Measurements from ENCODE around the gene NBPF3.
"Not testable (repeated sequence)": the region's sequence is repeated elsewhere in the genome, so short reads cannot be mapped to it uniquely, and the experiment has no call there.

NBPF3 gene

DNA sequence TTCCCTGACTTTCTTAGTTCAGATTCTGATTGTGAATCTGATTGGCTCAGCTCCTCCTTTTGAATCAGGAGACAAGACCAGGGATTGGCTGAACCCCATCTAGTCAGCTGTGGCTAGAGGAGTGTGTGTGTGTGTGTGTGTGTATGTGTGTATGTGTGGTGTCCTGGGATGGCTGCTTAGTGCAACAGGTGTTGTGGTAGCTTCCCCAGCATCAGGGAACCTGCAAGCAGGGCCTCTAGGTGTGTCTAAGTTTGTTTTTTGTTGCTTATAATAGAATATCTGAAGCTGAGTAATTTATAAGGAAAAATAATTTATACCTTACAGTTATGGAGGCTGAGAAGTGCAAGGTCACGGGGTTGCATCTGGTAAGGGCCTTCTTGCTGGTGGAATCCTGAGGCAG lies 56.1 kb downstream of the NBPF3 start:
- DNase-seq: no peak

- no peak for DNase-seq
These were observed 56.9 kb downstream of the NBPF3 start for GRCh38 chr1:21496886-21497285.

DNA sequence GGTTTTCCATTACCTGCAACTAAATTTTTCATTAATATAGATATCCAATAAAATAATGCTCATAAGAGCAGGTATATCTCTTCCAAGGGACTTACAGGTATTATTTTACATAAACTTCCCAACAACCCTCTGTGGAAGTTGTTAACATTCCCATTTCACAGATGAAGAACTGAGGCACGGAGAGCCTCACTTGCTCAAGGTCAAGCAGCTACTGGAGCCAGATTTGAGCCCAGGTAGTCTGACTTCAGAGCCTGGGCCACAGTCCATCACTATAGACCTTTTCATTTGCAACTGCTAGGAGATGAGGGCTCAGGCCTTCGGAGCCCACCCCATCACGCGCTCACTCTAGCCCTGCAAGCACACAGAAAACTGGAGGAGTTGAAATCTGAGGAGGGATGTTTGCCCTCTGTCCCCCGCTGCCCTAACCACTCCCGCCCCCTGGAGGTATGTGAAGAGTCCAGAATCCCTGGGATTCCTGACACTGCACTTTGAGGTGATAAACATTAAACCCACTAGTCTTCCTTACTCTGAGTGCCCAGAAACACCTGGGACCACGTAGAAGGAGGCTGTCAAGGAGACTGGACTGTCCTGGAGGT lies 57.6 kb downstream of the NBPF3 start:
- DNase-seq: no peak

- no peak for DNase-seq
These were observed 59.5 kb downstream of the NBPF3 start for GRCh38 chr1:21499283-21499950.

DNA sequence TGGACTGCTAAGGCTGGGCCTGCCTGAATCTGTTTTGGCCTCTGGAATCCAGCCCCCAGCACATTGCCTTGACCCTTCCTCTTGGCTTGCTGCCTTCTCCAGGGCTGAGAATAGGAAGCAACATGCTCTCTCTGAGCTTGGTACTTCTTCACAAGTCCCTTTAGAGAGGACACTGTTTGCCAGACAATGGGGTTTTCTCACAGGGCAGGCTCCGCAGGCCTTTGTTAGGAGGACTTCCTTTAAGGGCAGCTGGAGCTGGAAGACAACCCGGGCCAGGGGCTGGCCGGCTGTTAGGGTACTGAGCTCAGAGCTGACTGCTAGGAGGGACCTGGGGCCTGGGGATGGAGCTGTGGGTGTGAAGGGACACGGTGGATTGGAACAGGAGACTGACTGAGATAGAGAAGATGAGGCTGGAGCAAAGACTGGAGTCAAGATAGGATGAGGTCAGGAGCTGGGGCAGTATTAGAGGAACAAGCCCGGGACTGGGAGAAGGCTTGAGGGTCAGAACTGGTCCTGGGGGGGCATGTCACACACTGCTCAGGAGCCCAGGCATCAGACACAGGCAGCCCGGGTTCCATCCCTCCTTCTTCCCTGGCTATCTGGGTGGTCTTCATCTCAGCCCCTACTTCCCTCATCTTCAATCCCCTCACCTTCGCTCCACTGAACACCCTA lies 63.9 kb downstream of the NBPF3 start:
- DNase-seq: no peak

GRCh38 chr1:21506804-21507203 lies 66.9 kb downstream of the NBPF3 start:
- no peak for DNase-seq

DNA sequence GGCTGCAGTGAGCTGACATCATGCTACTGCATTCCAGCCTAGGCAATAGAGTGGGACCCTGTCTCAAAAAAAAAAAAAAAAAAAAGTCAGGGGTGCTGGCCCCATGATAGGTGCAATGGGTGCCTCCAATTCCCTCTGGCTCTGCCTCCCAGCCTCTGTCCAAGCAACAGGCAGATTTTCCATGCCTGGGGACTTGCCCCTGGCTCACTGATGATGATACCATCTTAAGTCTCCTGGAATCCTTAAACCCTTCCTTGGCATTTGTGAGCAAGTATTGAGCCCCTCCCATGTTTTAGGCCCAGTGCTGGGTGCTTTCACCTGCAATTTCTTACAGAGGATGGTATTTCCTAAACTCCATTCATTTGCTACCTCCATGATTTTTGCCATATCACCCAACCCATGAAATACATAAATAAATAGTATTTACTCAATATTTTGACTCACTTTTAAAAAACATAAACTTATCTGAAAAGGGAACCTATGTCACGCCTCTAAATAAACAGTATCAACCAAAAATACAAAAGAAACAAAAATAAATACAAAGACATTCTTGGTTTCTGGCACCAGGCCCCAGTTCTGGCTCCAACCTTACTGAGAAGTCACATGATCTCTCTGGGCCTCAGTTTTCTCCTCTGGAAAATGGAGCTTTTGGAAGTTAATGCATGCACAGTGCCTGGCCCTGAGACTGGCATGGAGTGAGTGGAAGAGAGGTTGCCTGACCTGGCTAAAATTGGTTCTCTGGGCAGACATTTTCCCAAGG lies 67.8 kb downstream of the NBPF3 start:
- DNase-seq: no peak

DNA sequence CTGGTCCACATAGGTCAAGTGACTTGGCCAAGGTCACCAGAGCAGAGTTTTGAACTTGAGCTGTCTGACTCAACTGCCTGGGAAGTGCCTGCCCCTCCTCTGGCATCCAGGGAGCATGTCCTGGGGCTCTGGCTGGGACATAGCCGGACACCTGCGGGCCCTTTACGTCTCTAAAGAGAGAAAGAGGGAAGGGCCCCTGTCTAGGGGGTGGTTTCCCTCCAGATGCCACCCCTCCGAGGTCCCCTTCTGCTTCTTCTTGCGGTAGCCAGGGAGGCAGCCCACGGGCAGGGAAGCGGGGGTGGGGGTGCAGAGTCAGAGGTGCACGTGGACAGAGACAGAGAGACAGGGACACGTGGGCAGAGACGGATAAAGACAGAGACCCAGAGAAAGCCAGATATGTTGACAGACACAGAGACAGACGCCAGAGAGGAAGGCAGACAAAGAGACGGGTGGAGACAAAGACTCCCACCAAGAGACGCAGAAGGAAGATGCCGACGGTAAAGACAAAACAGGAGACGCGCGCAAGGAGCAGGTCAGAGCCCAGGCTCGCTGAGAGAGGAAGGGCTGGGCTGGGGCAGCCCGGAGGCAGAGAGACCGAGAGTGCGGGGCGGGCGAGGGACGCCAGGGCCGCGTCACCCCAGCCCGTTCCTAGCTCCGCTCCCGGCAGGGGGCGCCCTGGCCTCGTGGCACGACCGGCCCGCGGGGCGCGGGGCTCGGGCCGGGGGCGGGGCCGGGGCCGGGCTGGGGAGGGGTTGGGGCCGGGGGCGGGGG lies 68.8 kb downstream of the NBPF3 start:
- peak; percentile 75 to 78 for DNase-seq

DNA sequence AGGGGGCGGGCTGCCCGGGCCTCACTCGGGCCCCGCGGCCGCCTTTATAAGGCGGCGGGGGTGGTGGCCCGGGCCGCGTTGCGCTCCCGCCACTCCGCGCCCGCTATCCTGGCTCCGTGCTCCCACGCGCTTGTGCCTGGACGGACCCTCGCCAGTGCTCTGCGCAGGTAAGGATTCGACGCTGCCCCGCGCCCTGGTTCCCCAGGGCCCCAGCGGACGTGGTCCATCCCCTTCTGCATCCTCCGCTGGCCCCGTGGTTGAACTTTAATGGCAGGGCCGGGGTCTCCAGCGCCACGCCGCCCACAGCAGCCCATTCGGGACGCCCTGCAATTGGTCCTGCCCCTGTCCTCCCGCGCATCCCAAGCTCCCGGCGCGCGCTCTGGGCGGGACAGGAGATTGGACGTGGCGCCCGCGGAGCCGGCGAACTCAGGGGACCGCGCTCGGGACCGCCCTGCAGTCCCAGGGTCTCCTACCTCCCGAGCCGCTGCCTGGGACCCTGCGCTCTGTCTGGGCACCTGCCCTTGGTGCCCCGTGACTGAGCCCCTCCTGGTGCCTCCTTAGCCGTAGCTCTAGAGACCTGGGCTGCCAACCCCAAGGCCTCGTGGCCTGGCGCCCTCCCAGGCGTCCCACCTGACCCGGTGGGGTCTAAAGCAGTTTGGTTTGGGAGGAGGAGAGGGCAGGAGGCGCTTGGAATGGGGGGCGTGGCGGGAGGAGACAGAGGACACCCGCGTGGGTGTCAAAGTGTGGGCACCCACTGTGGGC lies 69.6 kb downstream of the NBPF3 start, which contains the start of gene ALPL:
ALPL (plus strand) TSS at position 73 of the 762 bp plus-strand sequence. CDS start 44,659 bp downstream, outside the sequence.
- no peak for DNase-seq

- DNase-seq: no peak
These were observed 70.2 kb downstream of the NBPF3 start for GRCh38 chr1:21510113-21510493.

GRCh38 chr1:21510885-21511578 lies 71.1 kb downstream of the NBPF3 start:
- no peak for DNase-seq

DNA sequence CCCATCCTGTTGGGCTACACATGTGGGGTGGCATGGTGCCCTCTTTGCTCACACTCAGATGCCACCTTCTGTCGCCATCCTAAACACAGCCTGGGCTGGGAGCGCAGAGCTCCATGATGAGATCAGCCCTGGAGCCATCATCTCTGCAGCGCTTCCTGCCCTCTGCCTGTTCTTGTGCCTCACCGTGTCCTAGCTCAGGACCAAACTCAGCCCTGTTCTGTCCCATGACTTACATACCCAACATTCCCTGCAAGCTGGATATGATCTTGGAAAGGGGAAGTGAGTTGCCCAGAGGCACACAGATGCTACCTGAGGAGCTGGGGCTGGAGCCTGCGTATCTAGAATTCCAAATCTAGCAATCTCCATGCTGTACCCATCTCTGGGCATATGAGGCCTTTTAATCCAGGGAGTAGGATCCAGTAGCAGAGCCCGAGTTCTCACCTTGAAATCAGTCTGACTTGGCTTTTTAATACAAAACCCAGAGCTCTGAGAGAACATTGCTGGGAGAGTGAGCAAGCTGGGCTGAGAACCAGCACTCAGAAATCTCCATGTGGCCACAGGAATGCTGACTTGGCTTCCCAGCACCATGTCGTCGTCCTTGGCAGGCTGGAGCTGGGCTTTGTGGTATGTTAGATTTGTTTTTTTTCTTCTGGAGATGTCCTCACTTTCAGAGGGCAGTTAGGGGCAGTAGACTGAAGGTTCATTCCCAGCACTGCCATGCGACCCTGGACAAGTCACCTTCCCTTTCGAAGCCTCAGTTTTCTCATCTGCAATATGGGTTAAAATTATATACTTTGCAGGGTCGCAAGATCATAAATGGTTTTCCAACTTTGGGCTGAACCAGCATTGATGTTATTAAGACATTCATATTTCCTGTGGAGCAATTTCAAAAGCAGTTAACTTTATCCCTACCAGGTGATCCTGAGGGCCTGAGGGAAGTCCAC lies 71.9 kb downstream of the NBPF3 start:
- DNase-seq: no peak

DNA sequence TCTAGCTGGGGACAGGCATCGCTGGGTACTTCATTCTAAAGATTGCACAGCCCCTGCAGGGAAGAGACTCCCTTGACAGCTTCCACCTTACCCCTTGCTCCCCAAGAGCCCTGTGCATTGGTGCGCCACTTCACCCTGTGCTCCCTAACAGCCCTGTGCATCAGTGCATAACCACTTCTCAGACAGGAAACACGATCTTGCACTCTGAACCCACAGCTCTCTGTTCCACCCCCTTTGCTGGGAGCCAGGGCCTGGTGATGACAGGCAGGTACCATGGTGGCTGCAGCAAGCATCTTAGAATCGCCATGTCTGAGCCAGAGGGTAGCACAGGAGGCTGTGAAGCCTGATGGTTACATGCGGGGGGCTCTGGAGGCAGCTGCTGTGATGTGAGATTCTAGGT lies 74.3 kb downstream of the NBPF3 start:
- DNase-seq: no peak

DNA sequence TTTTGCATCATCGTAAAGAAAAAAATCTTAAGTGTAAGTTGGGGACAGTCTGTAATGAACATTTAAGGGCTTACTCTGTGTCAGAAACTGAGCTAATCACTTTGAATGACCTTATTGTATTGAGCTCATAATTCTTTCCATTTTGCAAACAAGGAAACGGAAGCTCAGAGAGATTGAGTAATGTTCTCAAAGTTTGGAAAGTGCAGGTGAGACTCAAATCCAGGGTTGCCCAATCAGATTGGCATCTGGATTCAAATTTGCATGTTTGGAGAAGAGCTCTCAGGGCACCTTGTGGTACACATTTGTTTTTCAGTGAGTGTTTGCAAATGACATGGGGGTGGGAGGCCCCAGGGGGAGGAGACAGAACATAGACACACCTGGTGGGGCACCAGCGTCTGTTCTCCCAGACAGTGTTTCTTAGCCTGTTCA lies 77.2 kb downstream of the NBPF3 start:
- DNase-seq: no peak

DNA sequence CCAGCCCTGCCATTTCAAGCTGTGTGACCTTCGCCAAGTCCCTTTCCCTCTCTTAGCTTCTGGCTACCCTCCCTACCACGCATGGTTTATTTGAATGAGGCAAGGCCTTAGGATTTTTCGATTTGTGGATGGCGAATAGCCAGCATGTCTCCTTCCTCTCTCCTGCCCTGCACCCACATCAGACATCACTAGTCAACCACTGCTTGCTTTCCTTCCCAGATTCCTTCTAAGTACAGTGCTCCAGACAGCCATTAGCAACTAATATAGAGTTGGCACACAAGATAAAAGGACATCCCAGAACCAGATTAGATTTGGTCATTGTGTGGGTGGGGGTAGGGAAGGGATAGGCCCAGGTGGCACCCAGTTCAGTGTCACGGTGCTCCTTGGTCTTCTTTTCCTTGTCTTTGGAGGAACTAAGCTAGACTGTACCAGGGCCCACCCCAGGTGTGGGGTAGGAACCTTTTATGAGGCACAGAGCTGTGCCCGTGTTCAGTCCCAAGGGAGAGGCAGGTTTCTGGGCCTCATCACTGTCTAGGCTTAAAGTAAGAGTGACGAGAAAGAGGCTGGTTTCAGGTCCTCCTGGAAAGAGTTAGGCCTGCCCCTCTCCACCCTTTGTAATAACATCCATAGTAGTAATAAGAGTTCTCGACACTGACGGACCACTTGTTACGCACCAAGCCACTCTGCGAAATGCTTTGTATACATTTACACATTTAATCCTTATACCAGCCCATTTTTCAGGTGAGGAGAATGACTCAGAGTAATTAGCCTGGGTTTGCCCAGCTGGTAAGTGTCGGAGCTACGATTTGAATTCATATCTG lies 77.9 kb downstream of the NBPF3 start:
- no peak for DNase-seq

DNA sequence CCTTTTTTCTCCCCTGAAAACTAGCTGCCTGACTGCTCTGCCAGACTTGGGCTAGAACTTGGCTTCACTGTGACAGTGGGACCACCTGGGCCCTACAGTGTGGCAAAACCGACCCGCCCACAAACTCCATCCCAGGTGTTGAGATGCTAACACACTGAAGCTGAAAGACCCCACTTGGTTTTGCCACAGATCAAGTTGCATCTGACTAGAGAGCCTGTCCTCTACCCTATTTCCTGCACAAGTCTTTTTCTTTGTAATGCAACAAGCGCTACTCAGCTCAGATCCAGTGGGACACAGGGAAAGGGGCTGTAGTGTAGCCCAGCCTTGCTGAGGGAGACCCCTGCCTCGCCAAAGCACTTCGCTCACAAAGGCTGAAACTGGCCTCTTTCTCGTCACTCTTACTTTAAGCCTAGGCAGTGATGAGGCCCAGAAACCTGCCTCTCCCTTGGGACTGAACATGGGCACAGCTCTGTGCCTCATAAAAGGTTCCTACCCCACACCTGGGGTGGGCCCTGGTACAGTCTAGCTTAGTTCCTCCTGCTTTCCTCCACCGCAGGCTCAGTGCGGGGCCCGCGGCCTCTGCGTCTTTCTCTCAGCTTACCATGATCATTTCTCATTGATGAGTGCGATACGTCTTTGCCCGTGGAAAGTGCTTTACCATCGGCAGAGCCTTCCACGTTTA lies 79.0 kb downstream of the NBPF3 start:
- DNase-seq: no peak

DNA sequence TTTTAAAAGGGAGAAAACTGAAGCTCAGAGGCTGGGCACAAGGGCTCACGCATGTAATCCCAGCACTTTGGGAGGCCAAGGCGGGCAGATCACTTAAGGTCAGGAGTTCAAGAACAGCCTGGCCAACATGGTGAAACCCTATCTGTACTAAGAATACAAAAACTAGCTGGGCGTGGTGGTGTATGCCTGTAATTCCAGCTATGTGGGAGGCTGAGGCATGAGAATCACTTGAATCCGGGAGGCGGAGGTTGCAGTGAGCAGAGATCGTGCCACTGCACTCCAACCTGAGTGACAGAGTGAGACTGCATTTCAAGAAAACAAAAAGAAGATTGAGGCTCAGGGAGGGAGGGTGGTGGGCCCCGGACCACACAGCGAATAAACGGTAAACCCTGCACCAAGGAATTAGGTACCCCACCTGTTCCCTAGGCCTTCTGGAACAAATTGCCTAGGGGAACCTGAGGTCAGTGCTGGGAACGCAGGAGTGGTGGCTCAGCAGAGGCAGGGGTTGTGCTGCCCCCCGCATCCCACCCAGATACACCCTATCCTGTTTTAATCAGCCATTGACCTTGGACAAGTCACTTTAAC lies 79.6 kb downstream of the NBPF3 start:
- not testable (repeated sequence) for DNase-seq
